Occipital lobe (tissue), 2 donors: Measurements from ENCODE around the gene MDFIC. TPM values are rescaled to one million over a fixed set of nuclear protein-coding genes. Genes with fewer than 3 reads are reported as not detected.

Source experiments
- DNase-seq: peaks from one replicate; lab custom pipeline; 2025; lab: John Stamatoyannopoulos, UW
- total RNA-seq: library from RNA; depleted of rRNA; stranded (reverse); fragments of >200 nt; gene quantifications from one replicate; pipeline ENCODE4 v1.2.3, GENCODE V29; 2014

The MDFIC gene
- total RNA-seq, 1 donor from 2014 or later, result 7.0 TPM

DNA sequence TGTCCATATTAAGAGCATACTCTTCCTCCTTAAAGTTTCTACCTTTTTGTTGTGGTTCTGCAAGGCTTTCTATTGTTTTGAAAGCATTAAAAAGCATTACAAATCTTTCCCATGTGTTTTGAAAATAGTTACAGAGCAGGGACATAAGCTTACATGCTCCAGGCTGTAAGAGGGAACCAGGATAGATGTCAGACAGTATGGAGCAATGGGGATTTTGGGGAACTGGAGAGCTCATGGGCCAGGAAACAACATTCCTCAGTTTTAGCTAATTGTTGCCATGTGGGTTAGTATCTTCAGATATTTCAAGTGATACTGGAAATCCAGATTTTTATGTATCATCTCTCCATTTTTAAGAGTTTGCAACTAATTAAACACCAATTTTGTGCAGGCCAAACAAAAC is 3.5 kb downstream of the MDFIC start:
- DNase-seq, result no peak

DNA sequence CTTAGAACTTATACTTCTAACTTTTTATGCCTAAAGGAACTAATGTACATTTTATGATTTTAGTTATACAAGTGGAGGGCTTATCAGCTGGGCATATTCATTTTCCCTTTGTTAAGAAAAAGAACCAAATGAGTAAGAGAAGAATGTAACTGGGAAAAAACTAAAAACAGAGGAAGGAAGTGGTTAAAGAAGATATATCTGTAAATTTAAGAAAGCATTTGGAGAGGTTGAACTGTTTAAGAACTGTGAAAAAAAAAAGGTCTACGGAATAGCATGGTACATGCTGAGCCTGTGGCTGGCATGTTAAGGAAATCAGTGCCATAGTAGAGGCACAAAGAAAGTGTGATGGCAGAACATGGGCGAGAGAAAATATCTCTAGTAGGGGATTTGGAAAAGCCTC is 6.2 kb downstream of the MDFIC start:
- no peak for DNase-seq

DNA sequence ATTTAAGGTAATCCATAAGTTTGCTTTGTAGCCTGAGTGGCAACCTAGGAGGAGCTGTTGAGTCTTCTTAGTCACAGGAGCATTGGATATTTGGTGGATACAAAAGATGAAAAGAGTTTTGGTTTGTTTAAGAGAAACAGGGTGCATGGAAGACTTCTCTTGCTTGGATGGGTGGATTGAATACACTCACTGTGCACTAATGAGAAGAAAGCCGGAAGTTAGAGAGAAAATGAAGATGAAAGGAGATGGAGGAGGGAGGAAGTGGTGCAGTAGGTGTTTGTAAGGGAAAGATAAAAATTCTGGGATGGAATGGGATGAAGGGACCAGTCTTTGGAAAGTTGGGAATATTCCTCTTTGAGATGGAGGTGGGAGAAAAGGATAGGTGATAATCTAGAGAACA is 7.7 kb downstream of the MDFIC start:
- no peak for DNase-seq

DNA sequence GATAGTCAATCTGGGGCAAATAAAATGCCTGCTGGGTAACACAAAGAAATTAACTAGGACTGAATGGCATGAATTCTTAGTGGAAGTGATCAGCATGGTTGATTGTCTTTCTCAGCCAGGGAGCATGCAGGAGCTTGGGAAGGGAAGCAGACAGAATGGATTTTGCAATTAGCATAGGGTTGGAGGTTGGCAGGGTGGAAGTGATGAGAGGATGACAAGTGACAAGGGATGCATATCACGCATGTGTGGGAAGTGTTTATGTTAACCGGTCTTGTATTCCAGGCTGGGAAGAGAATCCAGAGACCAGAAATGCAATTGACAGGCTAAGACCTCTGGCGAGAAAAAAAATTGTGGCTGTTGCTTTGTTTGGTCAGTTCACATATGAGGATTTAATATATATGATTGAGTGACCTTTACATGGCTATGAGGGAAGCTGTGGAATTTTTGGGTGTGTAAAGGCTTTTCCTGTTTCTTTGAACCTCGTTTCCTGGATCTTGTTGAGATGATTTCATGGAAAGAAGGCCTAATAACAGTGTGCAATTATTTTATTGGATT is 8.3 kb downstream of the MDFIC start:
- no peak for DNase-seq

DNA sequence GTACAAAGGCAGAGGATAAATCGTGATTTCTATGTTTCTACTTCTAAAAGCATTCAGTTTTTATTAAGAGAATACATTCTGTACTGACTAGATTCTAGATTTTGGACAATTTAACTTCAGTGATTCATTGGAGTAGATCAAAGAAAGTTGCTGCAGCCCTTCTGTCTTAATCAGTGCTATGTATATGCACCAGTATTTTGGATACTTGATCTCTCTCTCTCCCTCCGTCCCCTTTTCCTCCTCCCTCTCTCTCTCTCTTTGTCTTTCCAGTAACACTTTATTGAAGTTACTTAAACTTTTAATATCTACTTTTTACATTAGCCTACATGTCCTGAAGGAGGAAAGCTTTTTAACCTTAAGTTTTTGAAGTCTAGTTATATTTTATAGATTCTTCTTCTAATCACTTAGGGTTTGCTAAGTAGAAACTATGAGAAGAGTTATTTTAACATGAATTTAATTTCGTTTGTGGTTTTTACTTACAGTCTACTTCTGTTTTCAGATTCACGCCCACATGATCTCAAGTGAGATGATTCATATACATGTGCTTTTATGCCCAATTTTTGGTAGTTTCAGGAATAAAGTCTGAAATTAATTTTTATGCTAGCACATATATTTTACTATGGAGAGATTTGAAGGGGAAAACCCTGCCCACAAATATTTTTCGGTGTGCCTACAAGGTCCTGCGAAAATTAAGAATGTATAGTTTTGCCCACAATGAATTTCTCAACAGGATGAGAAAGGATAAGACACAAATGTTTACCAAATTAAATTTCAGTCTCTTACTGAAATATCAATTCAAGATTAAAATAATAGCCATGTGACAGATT is 9.1 kb downstream of the MDFIC start:
- DNase-seq, result no peak

DNA sequence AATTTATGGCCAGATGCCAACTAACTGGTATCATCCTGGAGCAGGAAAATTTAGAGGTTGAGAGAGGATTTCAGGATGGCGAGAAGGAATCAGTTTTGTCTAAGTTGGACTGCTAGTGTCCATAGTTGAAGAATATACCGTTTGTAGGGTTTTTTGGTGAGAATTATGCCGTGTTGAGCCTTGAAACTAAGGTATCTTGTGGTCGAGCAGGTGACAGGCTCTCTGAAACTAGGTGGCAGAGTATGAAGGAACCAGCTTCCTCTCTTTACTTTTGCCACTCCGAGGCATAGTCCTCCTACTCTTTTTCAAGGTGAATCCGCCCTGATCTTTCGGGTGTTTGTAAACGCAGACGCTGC is 9.7 kb downstream of the MDFIC start:
- DNase-seq, result no peak

DNA sequence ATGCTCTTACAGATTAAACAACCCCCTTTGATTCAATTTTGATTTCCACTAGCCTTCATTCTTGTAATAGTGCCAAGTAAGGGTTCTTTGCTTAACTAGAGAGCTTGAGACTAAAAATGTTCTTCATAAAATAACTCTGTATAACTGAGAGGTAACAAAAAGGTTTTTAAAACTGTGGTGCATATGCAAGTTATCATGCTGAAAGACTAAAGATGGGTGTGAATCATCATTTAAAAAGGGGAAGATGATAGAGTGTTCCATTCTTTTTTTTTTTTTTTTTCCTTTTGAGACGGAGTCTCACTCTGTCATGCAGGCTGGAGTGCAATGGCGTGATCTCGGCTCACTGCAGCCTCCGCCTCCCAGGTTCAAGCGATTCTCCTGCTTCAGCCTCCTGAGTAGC is 11.1 kb downstream of the MDFIC start:
- no peak for DNase-seq

DNA sequence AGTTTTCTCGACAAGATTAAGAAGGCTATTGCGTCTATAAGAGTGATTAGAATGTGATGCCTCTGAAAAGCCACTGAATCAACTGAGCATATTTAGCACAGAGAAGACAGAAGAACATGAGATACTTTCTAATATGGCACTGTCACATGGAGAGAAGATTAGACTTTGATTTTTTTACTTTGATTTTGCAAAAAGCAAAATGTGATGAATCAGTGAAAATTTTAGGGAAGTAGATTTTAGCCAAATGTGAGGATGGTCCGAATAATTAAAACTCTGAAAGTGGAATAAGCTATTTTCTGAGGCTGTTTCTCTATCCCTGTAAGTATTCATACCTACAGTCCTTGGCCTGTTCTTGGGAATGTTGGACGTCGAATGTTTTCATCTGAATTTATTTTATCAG is 11.8 kb downstream of the MDFIC start:
- DNase-seq, result no peak

DNA sequence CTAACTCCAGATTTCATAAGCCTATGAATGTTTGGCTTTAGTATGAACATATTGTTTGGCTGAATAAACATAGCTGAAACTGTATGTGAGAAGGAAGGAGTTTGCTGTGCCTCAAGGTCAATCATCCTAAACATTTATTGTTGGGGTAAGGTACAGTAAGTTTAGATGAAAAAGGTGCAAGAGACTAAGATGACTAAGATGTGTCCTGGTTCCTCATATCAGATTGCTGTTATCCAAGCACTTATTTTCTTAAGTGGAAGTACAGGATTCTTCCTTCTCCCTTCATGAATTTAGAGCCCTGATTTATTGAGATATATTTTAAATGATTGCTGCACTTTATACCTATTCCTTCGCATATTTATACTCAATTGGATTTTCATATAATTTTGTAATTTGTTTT is 12.2 kb downstream of the MDFIC start:
- DNase-seq, result no peak

DNA sequence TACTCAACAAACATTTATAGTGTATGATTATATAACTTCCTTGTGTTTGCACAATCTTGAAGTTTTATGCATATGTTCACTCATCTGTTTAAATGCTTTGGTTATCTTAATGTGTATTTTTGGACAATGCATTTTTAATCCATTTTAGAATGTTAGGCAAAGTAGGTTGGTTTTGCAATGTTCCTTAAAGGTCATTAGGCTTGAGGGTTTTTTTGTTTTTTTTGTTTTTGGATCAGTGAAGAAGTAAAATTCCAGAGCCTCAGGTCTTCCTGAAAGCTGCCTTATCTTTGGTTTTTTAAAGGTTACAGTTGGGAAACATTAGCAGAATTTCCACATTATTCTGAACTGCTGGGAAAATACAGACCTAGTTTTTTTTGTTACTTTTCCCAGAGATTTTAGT is 12.8 kb downstream of the MDFIC start:
- DNase-seq, result no peak

DNA sequence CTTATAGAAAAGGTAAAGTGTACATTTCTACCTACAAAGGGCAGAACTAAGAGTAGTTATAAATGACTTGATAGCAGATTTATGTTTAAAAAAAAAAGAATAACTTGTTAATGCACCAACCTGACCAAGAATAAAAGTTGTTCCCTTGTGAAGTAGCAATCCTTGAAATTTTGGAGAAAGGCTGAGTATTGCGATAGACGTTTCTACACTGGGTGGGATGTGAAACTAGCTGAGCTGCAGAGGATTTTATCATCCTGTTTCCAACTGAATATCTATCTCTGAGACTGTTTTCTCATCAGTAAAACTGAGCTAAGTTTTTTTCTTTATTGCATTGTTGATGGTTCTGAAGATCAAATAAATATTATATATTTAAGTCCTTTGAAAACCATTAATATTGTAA is 14.6 kb downstream of the MDFIC start:
- no peak for DNase-seq

DNA sequence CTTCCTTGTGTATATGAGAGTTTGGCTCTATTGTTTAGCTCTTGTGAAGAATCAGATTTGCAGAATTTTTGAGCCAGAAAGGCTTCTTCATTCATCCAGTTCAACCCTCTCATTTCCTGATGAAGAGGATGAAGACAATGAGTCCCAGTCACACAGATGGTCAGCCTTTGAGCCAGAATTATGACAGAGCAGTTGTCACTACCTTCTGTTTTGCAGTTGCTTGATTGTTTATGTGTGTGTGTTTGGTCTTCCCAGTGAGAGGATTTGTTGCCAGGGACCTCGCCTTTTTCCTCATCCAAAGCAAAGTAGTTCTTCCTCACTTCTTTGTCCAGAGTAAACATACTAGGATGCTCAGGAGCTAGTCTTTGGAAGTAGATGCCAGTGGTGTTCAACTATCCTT is 15.6 kb downstream of the MDFIC start:
- DNase-seq, result no peak

DNA sequence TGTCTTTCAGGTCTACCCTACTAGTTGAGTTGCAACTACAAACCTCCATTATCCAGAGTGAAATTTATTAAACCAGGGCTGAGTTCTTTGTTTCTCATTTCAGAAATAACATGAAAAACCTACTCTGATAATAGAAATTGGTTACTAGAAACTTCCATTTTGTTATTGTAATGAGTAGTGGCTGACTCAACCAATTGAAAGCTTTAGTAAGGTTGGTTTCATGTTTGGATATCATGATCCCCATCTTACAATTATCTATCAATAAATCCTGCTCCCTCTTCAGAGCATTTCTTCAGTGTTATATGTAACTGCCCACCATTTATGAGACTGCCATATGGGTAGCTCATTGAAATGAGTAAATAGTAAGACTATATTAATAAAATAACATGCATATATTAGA is 16.9 kb downstream of the MDFIC start:
- no peak for DNase-seq

DNA sequence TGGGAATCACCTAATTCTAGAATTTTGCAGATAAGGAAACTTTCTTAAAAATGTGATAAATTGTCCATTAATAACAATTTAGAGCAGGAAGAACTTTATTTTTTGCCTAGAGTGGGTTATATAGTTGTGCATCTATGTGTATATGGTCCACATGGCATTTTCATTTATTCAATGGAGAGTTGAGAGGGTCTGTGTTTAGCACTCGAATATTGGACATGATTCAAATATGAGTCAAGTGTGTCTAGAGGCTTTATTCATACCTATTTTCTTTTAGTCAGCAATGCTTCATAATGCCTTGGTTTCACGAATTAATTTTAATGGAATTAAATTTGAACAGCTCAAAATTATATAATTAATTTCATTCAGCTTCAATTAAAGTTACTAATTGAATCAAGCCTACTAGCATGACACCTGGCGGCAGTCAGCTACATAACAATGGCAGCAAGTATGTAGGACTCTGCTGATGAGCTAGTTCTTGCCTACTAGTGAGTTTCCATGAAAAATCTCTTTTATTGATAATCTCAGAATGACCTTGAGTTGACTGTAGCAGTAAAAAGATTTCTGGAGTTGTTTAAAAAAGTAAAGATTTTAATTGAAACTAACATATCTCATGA is 17.7 kb downstream of the MDFIC start:
- DNase-seq, result no peak

DNA sequence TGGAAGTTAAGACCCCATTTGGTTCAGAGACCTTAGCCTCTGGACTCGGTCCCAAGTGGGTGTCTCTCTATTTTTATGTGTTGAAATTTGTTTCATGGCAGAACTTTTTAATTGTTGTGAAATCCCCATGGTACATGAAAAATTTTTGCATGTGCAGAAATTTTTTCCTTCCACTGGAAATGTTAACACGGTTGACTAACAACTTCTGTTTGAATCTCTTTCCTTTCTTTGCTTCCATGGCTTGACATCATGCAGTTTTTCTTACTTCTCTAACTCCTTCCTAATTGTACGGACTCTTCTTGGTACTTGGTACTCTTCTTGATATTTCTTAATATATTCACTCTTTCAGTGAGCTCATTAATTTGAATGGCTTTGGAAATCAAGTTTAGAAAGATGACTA is 18.3 kb downstream of the MDFIC start:
- DNase-seq, result no peak

DNA sequence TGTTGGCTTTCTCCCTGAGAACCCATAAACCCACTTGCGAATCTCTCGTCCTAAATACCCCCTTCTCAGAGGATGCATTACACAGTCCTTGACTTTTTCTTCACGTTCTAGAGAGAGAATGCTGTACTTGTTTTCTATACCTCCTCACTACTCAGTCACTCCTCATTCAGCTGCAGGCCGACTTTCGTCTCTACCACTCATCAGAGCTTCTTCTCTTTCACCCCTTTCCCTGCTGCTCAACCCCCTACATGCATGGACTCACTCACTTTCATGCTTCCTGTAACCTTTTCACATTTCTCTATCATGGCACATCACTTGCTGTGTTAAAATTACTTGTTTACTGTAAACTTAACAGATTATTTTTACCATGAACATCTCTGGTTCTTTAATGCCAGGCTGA is 19.8 kb downstream of the MDFIC start:
- no peak for DNase-seq

DNA sequence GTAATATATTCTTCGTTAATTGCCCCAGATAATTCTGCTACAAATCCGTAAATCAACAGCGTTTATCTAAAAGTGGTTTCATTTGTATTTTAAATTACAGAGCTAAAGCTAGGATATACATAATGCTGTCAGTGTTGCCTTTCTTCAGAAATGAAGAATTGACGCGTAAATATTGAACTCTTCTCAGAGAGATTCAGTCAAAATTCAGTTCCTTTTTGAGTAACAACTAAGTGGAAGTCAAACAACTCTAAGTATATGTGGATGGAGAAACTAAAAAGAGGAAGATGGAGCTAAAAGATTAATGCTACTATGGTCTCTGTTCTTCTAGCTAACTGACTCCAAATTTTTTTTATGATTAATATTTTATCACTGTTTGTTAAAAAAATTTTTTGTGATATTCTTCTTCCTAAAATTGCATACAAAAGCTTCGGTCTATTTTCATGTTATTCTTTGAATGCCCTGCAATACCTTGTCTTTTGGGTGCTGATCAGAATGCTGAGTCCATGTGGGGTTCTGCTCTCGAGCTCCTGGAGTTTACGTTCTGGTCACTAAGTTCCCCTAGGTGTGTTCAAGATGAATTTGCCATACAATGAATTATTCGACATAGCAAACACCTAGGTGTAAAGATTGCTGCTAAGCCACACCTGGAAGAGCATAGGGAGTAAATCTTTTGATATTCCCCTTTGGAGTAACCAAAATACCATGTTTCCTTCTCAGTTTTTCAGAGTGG is 20.7 kb downstream of the MDFIC start:
- DNase-seq, result no peak

DNA sequence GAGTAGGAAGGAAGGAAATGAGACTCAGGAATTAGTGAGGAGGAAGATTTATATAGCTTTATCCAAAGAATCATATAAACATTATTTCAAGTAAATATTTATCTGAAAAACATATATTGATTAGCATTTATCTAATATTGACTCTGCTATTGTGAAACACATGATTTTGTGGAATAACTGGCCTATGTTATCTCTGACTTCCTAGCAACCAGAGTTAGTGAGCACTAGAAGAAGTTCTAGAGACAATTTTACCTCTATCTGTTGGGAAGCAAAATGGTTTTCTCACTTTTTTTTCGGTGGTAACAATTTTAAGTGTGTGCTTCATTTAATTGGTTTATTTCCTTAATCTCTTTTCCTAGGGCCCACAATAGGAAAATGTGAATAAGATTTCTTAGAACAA is 21.6 kb downstream of the MDFIC start:
- DNase-seq, result no peak

DNA sequence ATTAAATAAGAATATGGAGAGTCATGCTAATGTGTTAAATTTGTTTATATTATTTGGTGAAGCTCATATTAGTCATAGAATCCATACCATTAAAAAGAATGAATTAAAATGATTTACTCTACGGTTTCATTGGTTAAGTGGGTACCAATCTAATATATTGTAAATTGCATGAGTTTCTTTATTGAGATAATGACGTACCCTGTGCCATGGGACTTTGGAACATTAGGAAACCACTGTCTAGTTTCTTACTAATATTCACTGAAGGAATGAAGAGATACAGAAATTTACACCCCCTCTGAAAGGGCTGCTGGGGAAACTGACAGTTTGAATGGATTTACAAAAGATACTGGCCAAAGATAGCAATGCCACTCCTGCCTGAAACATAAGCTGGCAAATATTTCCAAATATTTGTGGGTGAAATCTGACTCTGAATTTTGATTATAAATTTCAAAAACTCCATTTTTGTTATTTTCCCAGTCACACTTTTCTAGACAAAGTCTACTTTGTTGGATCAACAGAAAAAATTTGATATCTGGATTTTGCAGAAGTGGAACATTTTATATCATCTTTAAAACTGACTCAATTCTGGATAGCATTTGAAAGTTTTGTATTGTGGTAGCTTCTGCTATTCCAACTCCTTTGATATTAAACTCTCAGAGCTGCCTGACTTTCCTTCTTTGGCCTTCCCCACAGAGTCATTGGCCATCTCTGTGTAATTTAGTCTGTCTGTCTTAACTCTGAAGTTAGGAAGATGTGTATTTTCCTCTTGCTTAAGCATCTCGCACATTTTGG is 22.3 kb downstream of the MDFIC start:
- DNase-seq, result no peak

DNA sequence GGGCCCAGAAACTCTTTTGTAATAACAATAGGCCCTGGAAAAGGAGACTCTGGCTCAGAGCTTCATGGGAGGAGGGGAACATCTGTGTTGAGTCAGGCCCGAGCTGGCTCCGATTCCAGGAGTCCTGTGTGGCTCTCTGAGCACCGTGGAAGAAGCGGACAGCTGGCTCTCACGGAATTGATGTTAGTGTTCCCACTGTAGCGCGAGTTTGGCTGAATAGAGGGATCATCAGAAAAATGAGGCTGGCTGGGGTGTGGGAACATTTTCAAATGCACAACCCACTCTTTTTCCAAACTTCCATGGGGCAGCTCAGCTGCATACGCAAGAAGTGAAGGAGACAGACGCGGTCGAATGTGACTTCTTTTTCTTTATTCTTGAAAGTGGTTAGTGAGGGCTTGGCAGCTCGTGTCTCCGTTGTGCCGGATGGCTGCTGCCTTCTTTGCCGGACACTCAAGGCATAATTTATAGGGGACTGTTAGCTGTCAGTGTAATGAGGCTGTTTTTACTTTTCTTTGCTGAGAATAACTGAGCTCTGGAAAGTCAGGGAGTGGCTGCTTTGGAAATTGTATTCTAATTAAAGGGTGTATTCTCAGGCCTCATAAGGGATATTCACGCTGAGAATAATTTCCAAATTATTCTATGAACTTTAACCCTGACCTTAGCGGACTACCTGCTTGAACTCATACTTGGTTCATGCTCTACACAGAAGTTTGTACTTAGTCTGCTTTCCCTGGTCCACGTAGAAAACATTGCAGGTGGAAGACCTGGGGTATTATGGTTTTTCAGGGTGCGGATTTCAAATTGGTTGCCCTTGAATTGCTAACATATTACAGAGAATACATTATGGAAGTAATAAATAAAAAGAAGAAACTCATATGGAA is 23.1 kb downstream of the MDFIC start:
- peak; percentile 5 for DNase-seq

DNA sequence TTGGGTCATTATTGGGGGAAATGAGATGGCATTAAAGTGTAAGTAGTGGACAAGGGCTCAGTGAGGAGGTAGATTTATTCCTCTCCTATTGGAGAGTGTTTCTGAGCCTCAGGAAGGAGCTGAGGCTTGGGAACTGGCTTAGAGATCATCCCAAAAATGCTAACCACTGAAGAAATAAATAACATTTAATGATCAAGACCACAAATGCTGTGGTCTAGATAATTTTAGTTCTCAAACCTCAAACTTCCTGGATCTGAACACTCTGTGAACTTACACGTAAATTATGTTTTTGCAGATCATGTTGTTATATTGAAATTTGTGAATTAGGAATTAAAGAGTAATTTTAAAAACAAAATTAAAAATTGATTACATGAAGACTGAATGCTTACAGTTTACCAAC is 27.3 kb downstream of the MDFIC start:
- DNase-seq, result no peak
